CD8-positive, alpha-beta memory T cell (primary cell): ENCODE results near the gene CYTIP. TPM values are rescaled to one million over a fixed set of nuclear protein-coding genes. Genes with fewer than 3 reads are reported as not detected.

Experiments
- CTCF ChIA-PET: fragments of 350-600 bp; sonication (Branson Sonifier 250); formaldehyde crosslinking; loops from one replicate; lab custom pipeline; 2021; ENCODE audit warnings: antibody characterized with exemption; lab: Charles Lee
- POLR2A ChIA-PET: fragments of 350-600 bp; sonication (Branson Sonifier 250); formaldehyde crosslinking; loops from one replicate; lab custom pipeline; 2021; ENCODE audit warnings: antibody characterized with exemption; lab: Charles Lee
- DNase-seq, 5 donors: peaks; one replicate each; pipeline versions ENCODE4 v3.0.0 to v3.0.0-alpha.2; 2020 to 2022; ENCODE audit warnings: mixed read lengths in 1 of 5
- H3K27ac ChIP-seq: one replicate; pipeline ENCODE4 v1.7.0; 2013; ENCODE audit warnings: low read depth, mild to moderate bottlenecking, low read length, moderate library complexity
- H3K27me3 ChIP-seq: 2 replicates; pipeline ENCODE4 v1.7.0; 2013; ENCODE audit warnings: low read length, mild to moderate bottlenecking; ENCODE audit not compliant: insufficient read depth, poor library complexity, severe bottlenecking
- H3K36me3 ChIP-seq: 2 replicates; pipeline ENCODE4 v1.7.0; 2013; ENCODE audit warnings: mild to moderate bottlenecking, low read length, moderate library complexity; ENCODE audit not compliant: insufficient read depth
- H3K4me1 ChIP-seq: 2 replicates; pipeline ENCODE4 v1.7.0; 2013; ENCODE audit warnings: mild to moderate bottlenecking, low read length, moderate library complexity; ENCODE audit not compliant: insufficient read depth
- H3K4me3 ChIP-seq: 2 replicates; pipeline ENCODE4 v1.7.0; 2013; ENCODE audit warnings: mild to moderate bottlenecking, low read length
- H3K9me3 ChIP-seq: 2 replicates; pipeline ENCODE4 v1.7.0; 2013; ENCODE audit warnings: mild to moderate bottlenecking, low read length
- H3K27ac Mint-ChIP-seq, 8 donors: one replicate each; pipeline ENCODE4 v1.8.0; 2020 to 2021; ENCODE audit warnings: mixed read lengths in 8 of 8, mild to moderate bottlenecking in 6 of 8, inconsistent platforms in 3 of 8, moderate library complexity in 3 of 8
- H3K27me3 Mint-ChIP-seq, 2 donors: one replicate each; pipeline ENCODE4 v1.8.0; 2020 to 2021; ENCODE audit warnings: mixed read lengths in 2 of 2, mild to moderate bottlenecking in 1 of 2, moderate library complexity in 1 of 2
- H3K36me3 Mint-ChIP-seq, 3 donors: one replicate each; pipeline ENCODE4 v1.8.0; 2020 to 2021; ENCODE audit warnings: mixed read lengths in 3 of 3, inconsistent platforms in 1 of 3, mild to moderate bottlenecking in 1 of 3
- H3K4me1 Mint-ChIP-seq, 3 donors: one replicate each; pipeline ENCODE4 v1.8.0; 2020 to 2021; ENCODE audit warnings: mixed read lengths in 3 of 3, inconsistent platforms in 1 of 3, mild to moderate bottlenecking in 1 of 3
- H3K4me3 Mint-ChIP-seq, 7 donors: one replicate each; pipeline ENCODE4 v1.8.0; 2020 to 2021; ENCODE audit warnings: mixed read lengths in 7 of 7, mild to moderate bottlenecking in 6 of 7, moderate library complexity in 4 of 7, inconsistent platforms in 2 of 7
- H3K9me3 Mint-ChIP-seq, 5 donors: one replicate each; pipeline ENCODE4 v1.8.0; 2020 to 2022; ENCODE audit warnings: mixed read lengths in 5 of 5, mild to moderate bottlenecking in 3 of 5, moderate library complexity in 2 of 5, inconsistent platforms in 1 of 5
- polyA plus RNA-seq: library from polyadenylated mRNA; unstranded; fragments of 300-500 nt; fragmentation: Illumina TruSeq; gene quantifications from one replicate; pipeline ENCODE4 v1.2.3, GENCODE V29; 2021
- total RNA-seq, 2 experiments: library from RNA; stranded (reverse); gene quantifications; one replicate each; pipeline ENCODE4 v1.2.3, GENCODE V29; 2021

The CYTIP gene
- total and polyA plus RNA-seq, 3 experiments from 2014 or later = 144 to 202 (median 195) TPM

GRCh38 chr2:157433394-157433793, 10.5 kb downstream of the CYTIP start:
- CTCF ChIA-PET = interaction anchor here (0.8 to 7.2 kb wide), 9 partner anchors 10 to 106 kb away, joined by 3 to 45 read pairs (median 8); partner anchors contain the start of genes CYTIP and ERMN
- peak overlapping the region; percentile 71 to 99 (median 96) for H3K4me3 Mint-ChIP-seq
- peak overlapping the region; percentile 72 to 99 (median 92) for H3K27ac Mint-ChIP-seq

GRCh38 chr2:157432475-157433106, 11.3 kb downstream of the CYTIP start:
- POLR2A ChIA-PET = interaction anchor here (0.9 to 3.3 kb wide), 6 partner anchors 10 to 105 kb away, joined by 3 to 25 read pairs (median 5); partner anchors contain the start of gene CYTIP
- Mint-ChIP-seq H3K36me3 (peaks cover 46 to 94% (median 59%) of the 10 kb centered on the region in 3 donors), H3K27me3 (no peaks in the 10 kb centered on the region), H3K4me3 (peak overlapping the region; percentile 71 to 99 (median 96)), H3K27ac (peak overlapping the region; percentile 72 to 99 (median 92)), H3K9me3 (peaks cover 0 to 2% (median 0%) of the 10 kb centered on the region in 5 donors), H3K4me1 (peaks cover 86 to 97% (median 88%) of the 10 kb centered on the region in 3 donors)
- no peak for DNase-seq
- H3K9me3 ChIP-seq = no peaks in the 10 kb centered on the region
- H3K36me3 ChIP-seq = peaks cover 69% of the 10 kb centered on the region
- H3K4me1 ChIP-seq = peaks cover 73% of the 10 kb centered on the region
- CTCF ChIA-PET = interaction anchor here (0.9 to 7.2 kb wide), 5 partner anchors 7 to 106 kb away, joined by 3 to 45 read pairs (median 18); partner anchors contain the start of genes CYTIP and ERMN
- H3K27me3 ChIP-seq = no peaks in the 10 kb centered on the region
- peak overlapping the region; percentile 58 for H3K4me3 ChIP-seq
- H3K27ac ChIP-seq = no peak overlapping the region

More at GRCh38 chr2:157433394-157433793, 10.5 kb downstream of the CYTIP start:
- no peaks in the 10 kb centered on the region for H3K27me3 ChIP-seq
- H3K36me3 Mint-ChIP-seq = peaks cover 39 to 94% (median 58%) of the 10 kb centered on the region in 3 donors
- H3K36me3 ChIP-seq = peaks cover 61% of the 10 kb centered on the region
- H3K4me1 ChIP-seq = peaks cover 66% of the 10 kb centered on the region
- no peaks in the 10 kb centered on the region for H3K9me3 ChIP-seq
- H3K9me3 Mint-ChIP-seq = peaks cover 0 to 2% (median 0%) of the 10 kb centered on the region in 5 donors
- H3K4me3 ChIP-seq = peak overlapping the region; percentile 58
- POLR2A ChIA-PET = interaction anchor here (1.1 to 3.3 kb wide), 4 partner anchors 10 to 29 kb away, joined by 3 to 25 read pairs (median 6); partner anchors contain the start of gene CYTIP
- no peak overlapping the region for H3K27ac ChIP-seq
- DNase-seq = no peak
- H3K4me1 Mint-ChIP-seq = peaks cover 86 to 97% (median 88%) of the 10 kb centered on the region in 3 donors
- H3K27me3 Mint-ChIP-seq = no peaks in the 10 kb centered on the region

GRCh38 chr2:157431176-157431575, 12.7 kb downstream of the CYTIP start:
- H3K27me3 Mint-ChIP-seq = no peaks in the 10 kb centered on the region
- CTCF ChIA-PET = interaction anchor here (1.1 to 7.2 kb wide), 5 partner anchors 9 to 104 kb away, joined by 3 to 45 read pairs (median 18); partner anchors contain the start of gene ERMN
- no peak for DNase-seq
- Histone ChIP-seq H3K4me3 (peak overlapping the region; percentile 1), H3K27me3 (no peaks in the 10 kb centered on the region), H3K9me3 (peaks cover 5% of the 10 kb centered on the region), H3K4me1 (peaks cover 85% of the 10 kb centered on the region), H3K36me3 (peaks cover 83% of the 10 kb centered on the region), H3K27ac (no peak overlapping the region)
- POLR2A ChIA-PET = interaction anchor here (1.0 to 2.6 kb wide), 4 partner anchors 9 to 13 kb away, joined by 6 to 15 read pairs (median 8); partner anchors contain the start of gene CYTIP
- H3K36me3 Mint-ChIP-seq = peaks cover 60 to 98% (median 69%) of the 10 kb centered on the region in 3 donors
- H3K27ac Mint-ChIP-seq = peak overlapping the region in 7 of 8 donors; percentile 43 to 99 (median 88)
- peak overlapping the region in 6 of 7 donors; percentile 19 to 99 (median 39) for H3K4me3 Mint-ChIP-seq
- H3K9me3 Mint-ChIP-seq = peaks cover 3 to 8% (median 4%) of the 10 kb centered on the region in 5 donors
- H3K4me1 Mint-ChIP-seq = peaks cover 90 to 98% (median 98%) of the 10 kb centered on the region in 3 donors

GRCh38 chr2:157428500-157429175, 15.3 kb downstream of the CYTIP start:
- peaks cover 6 to 14% (median 10%) of the 10 kb centered on the region in 5 donors for H3K9me3 Mint-ChIP-seq
- ChIA-PET CTCF (interaction anchor here (1.2 to 7.2 kb wide), 2 partner anchors 100 to 102 kb away, joined by 4 to 45 read pairs; partner anchors contain the start of gene ERMN), POLR2A (interaction anchor here (1.3 kb wide), 1 partner anchor 9 kb away, joined by 4 read pairs; no protein-coding TSS in a partner anchor)
- Histone ChIP-seq H3K9me3 (peaks cover 5% of the 10 kb centered on the region), H3K4me3 (peak overlapping the region; percentile 6), H3K4me1 (peaks cover 76% of the 10 kb centered on the region), H3K36me3 (peaks cover 86% of the 10 kb centered on the region), H3K27ac (no peak overlapping the region), H3K27me3 (no peaks in the 10 kb centered on the region)
- H3K27ac Mint-ChIP-seq = peak overlapping the region; percentile 52 to 96 (median 84)
- peak overlapping the region in 4 of 7 donors; percentile 1 to 60 (median 14) for H3K4me3 Mint-ChIP-seq
- H3K36me3 Mint-ChIP-seq = peaks cover 73 to 95% (median 76%) of the 10 kb centered on the region in 3 donors
- no peaks in the 10 kb centered on the region for H3K27me3 Mint-ChIP-seq
- H3K4me1 Mint-ChIP-seq = peaks cover 83 to 92% (median 91%) of the 10 kb centered on the region in 3 donors
- no peak for DNase-seq

GRCh38 chr2:157427922-157428303, 16.0 kb downstream of the CYTIP start:
- no peak overlapping the region for H3K4me3 Mint-ChIP-seq

GRCh38 chr2:157427003-157427921, 16.6 kb downstream of the CYTIP start:
- H3K4me3 ChIP-seq = peak overlapping the region; percentile 0
- H3K9me3 ChIP-seq = peaks cover 5% of the 10 kb centered on the region
- H3K27ac Mint-ChIP-seq = peak overlapping the region; percentile 52 to 94 (median 79)
- CTCF ChIA-PET = interaction anchor here (1.0 to 1.7 kb wide), 3 partner anchors 12 to 100 kb away, joined by 3 to 6 read pairs (median 5); no protein-coding TSS in a partner anchor
- POLR2A ChIA-PET = interaction anchor here (0.5 to 1.0 kb wide), 3 partner anchors 12 to 475 kb away, joined by 3 read pairs; no protein-coding TSS in a partner anchor
- no peak overlapping the region for H3K27ac ChIP-seq
- H3K4me1 ChIP-seq = peaks cover 64% of the 10 kb centered on the region
- H3K4me1 Mint-ChIP-seq = peaks cover 77 to 88% (median 87%) of the 10 kb centered on the region in 3 donors
- H3K4me3 Mint-ChIP-seq = peak overlapping the region in 3 of 7 donors; percentile 5 to 28 (median 12)
- H3K36me3 ChIP-seq = peaks cover 79% of the 10 kb centered on the region
- DNase-seq = no peak
- H3K27me3 Mint-ChIP-seq = no peaks in the 10 kb centered on the region
- H3K27me3 ChIP-seq = no peaks in the 10 kb centered on the region
- H3K36me3 Mint-ChIP-seq = peaks cover 73 to 92% (median 80%) of the 10 kb centered on the region in 3 donors
- H3K9me3 Mint-ChIP-seq = peaks cover 6 to 21% (median 15%) of the 10 kb centered on the region in 5 donors

More at GRCh38 chr2:157427922-157428303, 16.0 kb downstream of the CYTIP start:
- no peak for DNase-seq
- Histone ChIP-seq H3K9me3 (peaks cover 5% of the 10 kb centered on the region), H3K36me3 (peaks cover 82% of the 10 kb centered on the region), H3K27ac (no peak overlapping the region), H3K4me1 (peaks cover 68% of the 10 kb centered on the region), H3K4me3 (no peak overlapping the region), H3K27me3 (no peaks in the 10 kb centered on the region)
- POLR2A ChIA-PET = interaction anchor here (0.5 to 1.3 kb wide), 3 partner anchors 9 to 475 kb away, joined by 3 to 4 read pairs (median 3); no protein-coding TSS in a partner anchor
- Mint-ChIP-seq H3K9me3 (peaks cover 6 to 19% (median 15%) of the 10 kb centered on the region in 5 donors), H3K36me3 (peaks cover 74 to 95% (median 82%) of the 10 kb centered on the region in 3 donors), H3K27ac (peak overlapping the region in 7 of 8 donors; percentile 52 to 96 (median 85)), H3K4me1 (peaks cover 82 to 92% (median 91%) of the 10 kb centered on the region in 3 donors), H3K27me3 (no peaks in the 10 kb centered on the region)
- CTCF ChIA-PET = interaction anchor here (1.3 to 1.7 kb wide), 2 partner anchors 12 to 100 kb away, joined by 5 to 6 read pairs; no protein-coding TSS in a partner anchor
